CD4-positive, alpha-beta memory T cell (primary cell): ENCODE measurements around the gene MXRA5. TPM values are rescaled to one million over a fixed set of nuclear protein-coding genes. Genes with fewer than 3 reads are reported as not detected.
A peak's percentile ranks its signal among the peaks of the same experiment; 100 is the strongest.
"Not testable (repeated sequence)": the region's sequence is repeated elsewhere in the genome, so short reads cannot be mapped to it uniquely, and the experiment has no call there.

Experiments used
- CTCF ChIA-PET: fragments of 350-600 bp; sonication (Branson Sonifier 250); formaldehyde crosslinking; loops from one replicate; lab custom pipeline; 2021; ENCODE audit warnings: inconsistent platforms; ENCODE audit not compliant: partially characterized antibody; lab: Charles Lee
- POLR2A ChIA-PET: fragments of 350-600 bp; sonication (Branson Sonifier 250); formaldehyde crosslinking; loops from one replicate; lab custom pipeline; 2021; ENCODE audit not compliant: partially characterized antibody; lab: Charles Lee
- DNase-seq, 5 donors: peaks; one replicate each; pipeline versions ENCODE4 v3.0.0 to v3.0.0-alpha.2; 2020 to 2022; ENCODE audit warnings: mixed read lengths in 1 of 5
- H3K27ac ChIP-seq: one replicate; pipeline ENCODE4 v1.7.0; 2013; ENCODE audit warnings: low read depth, low read length
- H3K27me3 ChIP-seq: 2 replicates; pipeline ENCODE4 v1.7.0; 2013; ENCODE audit warnings: mild to moderate bottlenecking, low read length, moderate library complexity; ENCODE audit not compliant: insufficient read depth
- H3K36me3 ChIP-seq: 2 replicates; pipeline ENCODE4 v1.7.0; 2013; ENCODE audit warnings: mild to moderate bottlenecking, low read length, moderate library complexity; ENCODE audit not compliant: insufficient read depth
- H3K4me1 ChIP-seq: 2 replicates; pipeline ENCODE4 v1.7.0; 2013; ENCODE audit warnings: mild to moderate bottlenecking, low read length, moderate library complexity; ENCODE audit not compliant: insufficient read depth
- H3K4me3 ChIP-seq, 2 donors: one replicate each; pipeline ENCODE4 v1.7.0; 2013; ENCODE audit warnings: low read length in 2 of 2, mild to moderate bottlenecking in 1 of 2
- H3K9me3 ChIP-seq, 2 donors: one replicate each; pipeline ENCODE4 v1.7.0; 2013; ENCODE audit warnings: low read length in 2 of 2, control low read depth in 1 of 2; ENCODE audit not compliant: control insufficient read depth in 1 of 2
- H3K27ac Mint-ChIP-seq, 7 donors: one replicate each; pipeline ENCODE4 v1.8.0; 2020 to 2021; ENCODE audit warnings: mixed read lengths in 7 of 7, mild to moderate bottlenecking in 6 of 7, inconsistent platforms in 3 of 7, moderate library complexity in 3 of 7
- H3K27me3 Mint-ChIP-seq, 2 donors: one replicate each; pipeline ENCODE4 v1.8.0; 2020 to 2021; ENCODE audit warnings: mixed read lengths in 2 of 2
- H3K36me3 Mint-ChIP-seq, 2 donors: one replicate each; pipeline ENCODE4 v1.8.0; 2020 to 2021; ENCODE audit warnings: mixed read lengths in 2 of 2, inconsistent platforms in 1 of 2, mild to moderate bottlenecking in 1 of 2
- H3K4me1 Mint-ChIP-seq, 4 donors: one replicate each; pipeline ENCODE4 v1.8.0; 2020 to 2021; ENCODE audit warnings: mixed read lengths in 4 of 4, mild to moderate bottlenecking in 1 of 4
- H3K4me3 Mint-ChIP-seq, 8 donors: one replicate each; pipeline ENCODE4 v1.8.0; 2020 to 2021; ENCODE audit warnings: mixed read lengths in 8 of 8, mild to moderate bottlenecking in 7 of 8, moderate library complexity in 6 of 8, inconsistent platforms in 3 of 8
- H3K9me3 Mint-ChIP-seq, 8 donors: one replicate each; pipeline ENCODE4 v1.8.0; 2020 to 2021; ENCODE audit warnings: mixed read lengths in 8 of 8, mild to moderate bottlenecking in 5 of 8, inconsistent platforms in 3 of 8, moderate library complexity in 1 of 8
- intact Hi-C: fragments of 100-400 bp; cut with micrococcal nuclease; formaldehyde crosslinking; loops from one replicate; pipeline ENCODE4 v1.15.1; 2023
- polyA plus RNA-seq, 2 donors: library from polyadenylated mRNA; unstranded; fragments of 300-500 nt; fragmentation: Illumina TruSeq; gene quantifications; one replicate each; pipeline ENCODE4 v1.2.3, GENCODE V29; 2021
- total RNA-seq, 2 experiments: library from RNA; stranded (reverse); gene quantifications; one replicate each; pipeline ENCODE4 v1.2.3, GENCODE V29; 2021

MXRA5 gene
- total and polyA plus RNA-seq, 4 experiments from 2014 or later, result not detected

DNA sequence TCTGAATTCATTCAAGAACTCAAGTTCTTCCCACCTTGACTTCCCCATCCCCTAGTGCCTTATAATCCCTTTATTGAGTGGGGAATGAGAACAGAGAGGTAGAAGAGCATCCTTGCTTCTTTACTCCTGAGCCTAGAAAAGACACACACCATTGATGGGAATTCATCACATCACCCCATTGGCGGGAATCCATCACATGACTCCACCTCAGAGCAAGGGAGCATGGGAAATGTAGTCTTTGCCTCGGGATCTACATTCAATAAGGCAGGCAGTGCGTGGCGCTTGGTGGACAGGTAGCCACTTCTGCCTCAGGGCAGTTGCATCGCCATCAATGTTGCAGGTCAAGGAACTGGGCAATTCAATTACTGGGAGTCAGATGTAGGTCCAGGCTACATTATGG, 50.7 kb downstream of the MXRA5 start:
- CTCF ChIA-PET, result no interaction called here
- Histone ChIP-seq H3K4me3 (no peak overlapping the region), H3K27me3 (no peaks in the 10 kb centered on the region), H3K27ac (no peak overlapping the region), H3K36me3 (no peaks in the 10 kb centered on the region), H3K4me1 (no peaks in the 10 kb centered on the region), H3K9me3 (no peaks in the 10 kb centered on the region)
- H3K9me3 Mint-ChIP-seq, result no peaks in the 10 kb centered on the region
- H3K27me3 Mint-ChIP-seq, result no peaks in the 10 kb centered on the region
- no peak overlapping the region for H3K27ac Mint-ChIP-seq
- H3K4me3 Mint-ChIP-seq, result peak overlapping the region in 1 of 8 donors; percentile 33
- intact Hi-C loops, result no loop called here
- H3K36me3 Mint-ChIP-seq, result no peaks in the 10 kb centered on the region
- DNase-seq, result no peak
- POLR2A ChIA-PET, result no interaction called here
- no peaks in the 10 kb centered on the region for H3K4me1 Mint-ChIP-seq

DNA sequence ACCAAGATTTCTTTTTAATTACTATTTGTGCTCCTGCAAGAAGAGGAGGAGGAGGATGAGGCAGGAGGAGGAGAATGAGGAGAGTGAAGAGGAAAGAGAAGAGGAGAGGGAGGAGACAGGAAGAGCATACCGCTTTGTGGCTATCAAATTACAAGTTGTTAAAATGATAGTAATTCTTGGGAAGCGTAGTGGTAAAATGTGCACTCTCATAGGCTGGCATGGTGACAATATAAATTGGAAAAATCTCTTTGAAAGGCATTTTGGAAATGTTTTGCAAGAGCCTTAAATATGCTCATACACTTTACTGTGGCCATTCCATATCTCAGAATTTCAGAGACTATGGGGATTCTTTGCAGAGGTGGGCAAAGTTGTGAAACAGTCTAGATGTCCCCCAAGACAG, 53.2 kb downstream of the MXRA5 start:
- no peaks in the 10 kb centered on the region for H3K9me3 ChIP-seq
- ChIA-PET CTCF (no interaction called here), POLR2A (no interaction called here)
- peaks cover 0 to 4% (median 0%) of the 10 kb centered on the region in 8 donors for H3K9me3 Mint-ChIP-seq
- H3K36me3 ChIP-seq, result no peaks in the 10 kb centered on the region
- intact Hi-C loops, result no loop called here
- no peak for DNase-seq
- no peak overlapping the region for H3K27ac ChIP-seq
- H3K27me3 ChIP-seq, result no peaks in the 10 kb centered on the region
- no peak overlapping the region for H3K27ac Mint-ChIP-seq
- H3K4me3 Mint-ChIP-seq, result no peak overlapping the region
- no peak overlapping the region for H3K4me3 ChIP-seq
- no peaks in the 10 kb centered on the region for H3K4me1 ChIP-seq
- no peaks in the 10 kb centered on the region for H3K4me1 Mint-ChIP-seq
- H3K36me3 Mint-ChIP-seq, result no peaks in the 10 kb centered on the region
- no peaks in the 10 kb centered on the region for H3K27me3 Mint-ChIP-seq

- Mint-ChIP-seq H3K27me3 (peaks cover 0 to 2% of the 10 kb centered on the region in 2 donors), H3K4me1 (no peaks in the 10 kb centered on the region), H3K36me3 (no peaks in the 10 kb centered on the region), H3K4me3 (no peak overlapping the region), H3K27ac (no peak overlapping the region), H3K9me3 (peaks cover 0 to 8% (median 0%) of the 10 kb centered on the region in 8 donors)
- POLR2A ChIA-PET, result no interaction called here
- Histone ChIP-seq H3K36me3 (no peaks in the 10 kb centered on the region), H3K27me3 (no peaks in the 10 kb centered on the region), H3K27ac (no peak overlapping the region), H3K4me1 (no peaks in the 10 kb centered on the region), H3K4me3 (no peak overlapping the region), H3K9me3 (no peaks in the 10 kb centered on the region)
- intact Hi-C loops, result no loop called here
- no peak for DNase-seq
- CTCF ChIA-PET, result interaction anchor here (1.0 kb wide), 1 partner anchor 9 kb away, joined by 3 read pairs; no protein-coding TSS in a partner anchor
Measured at GRCh38 chrX:3290561-3290960, 55.9 kb downstream of the MXRA5 start.

GRCh38 chrX:3286196-3286945, 60.1 kb downstream of the MXRA5 start:
- Histone ChIP-seq H3K9me3 (no peaks in the 10 kb centered on the region), H3K4me3 (no peak overlapping the region), H3K27me3 (no peaks in the 10 kb centered on the region), H3K4me1 (no peaks in the 10 kb centered on the region), H3K36me3 (no peaks in the 10 kb centered on the region), H3K27ac (no peak overlapping the region)
- Mint-ChIP-seq H3K4me3 (no peak overlapping the region), H3K4me1 (no peaks in the 10 kb centered on the region), H3K27me3 (peaks cover 0 to 2% of the 10 kb centered on the region in 2 donors), H3K27ac (no peak overlapping the region), H3K9me3 (peaks cover 0 to 8% (median 0%) of the 10 kb centered on the region in 8 donors), H3K36me3 (no peaks in the 10 kb centered on the region)
- CTCF ChIA-PET, result no interaction called here
- no peak for DNase-seq
- intact Hi-C loops, result no loop called here
- POLR2A ChIA-PET, result no interaction called here

GRCh38 chrX:3280706-3281105, 65.7 kb downstream of the MXRA5 start:
- Mint-ChIP-seq H3K27me3 (no peaks in the 10 kb centered on the region), H3K4me1 (no peaks in the 10 kb centered on the region), H3K36me3 (no peaks in the 10 kb centered on the region), H3K9me3 (peaks cover 0 to 27% (median 14%) of the 10 kb centered on the region in 8 donors), H3K27ac (no peak overlapping the region), H3K4me3 (no peak overlapping the region)
- intact Hi-C loops, result no loop called here
- no peaks in the 10 kb centered on the region for H3K4me1 ChIP-seq
- no peaks in the 10 kb centered on the region for H3K9me3 ChIP-seq
- H3K27me3 ChIP-seq, result no peaks in the 10 kb centered on the region
- POLR2A ChIA-PET, result no interaction called here
- CTCF ChIA-PET, result no interaction called here
- H3K4me3 ChIP-seq, result no peak overlapping the region
- H3K36me3 ChIP-seq, result no peaks in the 10 kb centered on the region
- H3K27ac ChIP-seq, result no peak overlapping the region
- no peak for DNase-seq

DNA sequence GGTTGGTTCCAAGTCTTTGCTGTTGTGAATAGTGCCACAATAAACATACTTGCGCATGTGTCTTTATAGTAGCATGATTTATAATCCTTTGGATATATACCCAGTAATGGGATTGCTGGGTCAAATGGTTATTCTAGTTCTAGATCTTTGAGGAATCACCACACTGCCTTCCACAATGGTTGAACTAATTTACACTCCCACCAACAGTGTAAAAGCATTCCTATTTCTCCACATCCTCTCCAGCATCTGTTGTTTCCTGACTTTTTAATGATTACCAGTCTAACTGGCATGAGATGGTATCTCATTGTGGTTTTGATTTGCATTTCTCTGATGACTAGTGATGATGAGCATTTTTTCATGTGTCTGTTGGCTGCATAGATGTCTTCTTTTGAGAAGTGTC, 72.8 kb downstream of the MXRA5 start:
- H3K27me3 ChIP-seq, H3K4me3 ChIP-seq, CTCF ChIA-PET, H3K4me3 Mint-ChIP-seq, H3K4me1 Mint-ChIP-seq, H3K36me3 ChIP-seq, H3K27ac ChIP-seq, POLR2A ChIA-PET, H3K9me3 ChIP-seq, H3K36me3 Mint-ChIP-seq, intact Hi-C loops, DNase-seq, H3K4me1 ChIP-seq, H3K27ac Mint-ChIP-seq, H3K27me3 Mint-ChIP-seq: not testable (repeated sequence)
- peaks cover 0 to 37% (median 14%) of the 10 kb centered on the region in 8 donors for H3K9me3 Mint-ChIP-seq

DNA sequence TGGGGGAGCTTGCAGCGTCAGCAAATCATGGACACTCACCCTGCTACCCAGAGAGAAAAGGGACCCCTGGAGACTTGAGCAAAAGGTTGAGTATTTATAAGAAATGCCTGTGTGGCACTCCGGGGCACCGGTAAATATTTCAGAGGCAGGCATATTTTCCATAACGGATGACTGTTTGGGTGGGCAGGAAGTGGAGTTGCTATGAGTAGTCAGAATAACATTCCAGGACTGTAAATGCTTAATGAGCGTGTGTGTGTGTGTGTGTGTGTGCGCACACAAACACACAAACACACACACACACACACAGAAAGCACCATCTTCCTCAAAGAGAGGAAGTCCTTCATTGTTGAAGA, 74.6 kb downstream of the MXRA5 start:
- Histone ChIP-seq H3K36me3 (no peaks in the 10 kb centered on the region), H3K9me3 (no peaks in the 10 kb centered on the region), H3K27ac (no peak overlapping the region), H3K4me3 (no peak overlapping the region), H3K4me1 (no peaks in the 10 kb centered on the region), H3K27me3 (no peaks in the 10 kb centered on the region)
- H3K36me3 Mint-ChIP-seq, result no peaks in the 10 kb centered on the region
- H3K27ac Mint-ChIP-seq, result no peak overlapping the region
- POLR2A ChIA-PET, result no interaction called here
- peaks cover 0 to 31% (median 12%) of the 10 kb centered on the region in 8 donors for H3K9me3 Mint-ChIP-seq
- CTCF ChIA-PET, result no interaction called here
- no peak overlapping the region for H3K4me3 Mint-ChIP-seq
- no peaks in the 10 kb centered on the region for H3K4me1 Mint-ChIP-seq
- H3K27me3 Mint-ChIP-seq, result peaks cover 0 to 2% of the 10 kb centered on the region in 2 donors
- DNase-seq, result no peak
- intact Hi-C loops, result no loop called here
